ENCODE measurements around the gene DCAF15.
"Not testable (repeated sequence)": the region's sequence is repeated elsewhere in the genome, so short reads cannot be mapped to it uniquely, and the experiment has no call there.

DCAF15 gene

DNA sequence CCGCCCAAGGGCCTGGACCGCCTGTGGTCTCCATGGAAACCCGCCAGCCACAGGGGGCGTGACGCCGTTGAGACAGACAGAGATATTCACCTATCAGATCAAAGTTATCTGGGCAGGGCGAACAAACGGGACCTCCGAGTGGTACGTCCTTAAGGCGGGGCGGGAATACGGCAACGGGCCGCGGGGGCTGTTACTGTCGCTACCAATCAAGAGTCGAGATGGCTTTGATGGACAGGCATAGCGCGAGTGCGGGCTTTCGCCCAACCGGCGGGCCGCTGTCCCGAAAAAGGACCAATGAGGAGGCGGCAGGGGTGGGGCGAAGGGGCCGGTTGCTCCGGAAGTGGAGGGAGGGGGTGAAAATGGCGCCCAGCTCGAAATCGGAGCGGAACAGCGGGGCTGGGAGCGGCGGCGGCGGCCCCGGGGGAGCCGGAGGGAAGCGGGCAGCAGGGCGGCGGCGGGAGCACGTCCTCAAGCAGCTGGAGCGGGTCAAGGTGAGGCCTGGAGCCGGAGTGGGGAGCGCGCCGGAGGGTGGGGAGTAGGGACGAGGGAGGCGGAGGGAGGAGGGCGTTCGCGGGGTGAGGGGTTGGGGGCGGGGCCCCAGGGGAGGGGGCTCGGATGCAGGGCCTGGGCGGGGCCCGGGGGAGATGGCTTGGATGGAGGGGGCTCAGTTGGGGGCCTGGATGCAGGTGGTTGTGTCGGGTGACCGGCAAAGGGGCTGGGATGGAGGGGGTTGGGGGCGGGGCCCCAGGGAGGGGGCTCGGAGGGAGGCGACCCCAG lies at the start of gene DCAF15:
DCAF15 (plus strand) TSS at position 356 of the 777 bp plus-strand sequence; CDS start at position 360, 4 bp downstream.
- DNase-seq, result peak; percentile 98

GRCh38 chr19:13902993-13903555 lies 49.2 kb upstream of the DCAF15 start:
- peak in 1 of 2 experiments; percentile 8 for DNase-seq

- peak; percentile 68 to 72 for DNase-seq
Observed at GRCh38 chr19:13905634-13906520, 46.4 kb upstream of the DCAF15 start, which contains the start of the genes BRME1 and CC2D1A. TSS of gene BRME1 (minus strand) at chr19:13906117. CDS start at chr19:13904892, 1,225 bp downstream. TSS of gene CC2D1A (plus strand) at chr19:13906201. CDS start at chr19:13906442, 241 bp downstream.

- no peak for DNase-seq
Observed at GRCh38 chr19:13906521-13906904, 45.8 kb upstream of the DCAF15 start.

- DNase-seq, result no peak
Observed at GRCh38 chr19:13906910-13907309, 45.4 kb upstream of the DCAF15 start.

GRCh38 chr19:13908674-13909073 lies 43.6 kb upstream of the DCAF15 start:
- DNase-seq, result no peak

DNA sequence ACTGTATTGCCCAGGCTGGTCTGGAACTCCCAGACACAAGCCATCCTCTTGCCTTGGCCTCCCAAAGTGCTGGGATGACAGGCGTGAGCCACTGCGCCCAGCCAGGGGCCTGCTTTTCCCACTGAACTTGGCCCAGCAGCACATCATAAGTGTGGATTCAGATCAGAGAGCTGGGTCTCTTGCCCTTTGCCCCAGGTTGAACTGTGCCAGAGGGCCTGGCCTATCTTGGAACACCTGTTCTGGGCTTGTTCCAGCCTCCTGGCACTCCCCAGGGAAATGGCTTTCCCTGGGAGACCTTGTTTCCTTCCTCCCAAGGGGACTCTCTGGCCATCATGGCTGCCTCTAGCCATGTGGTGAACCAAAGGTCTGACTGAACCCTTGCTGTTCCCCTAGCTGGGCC lies 42.9 kb upstream of the DCAF15 start:
- DNase-seq, result no peak

- DNase-seq, result no peak
Observed at GRCh38 chr19:13913352-13913751, 39.0 kb upstream of the DCAF15 start.

DNA sequence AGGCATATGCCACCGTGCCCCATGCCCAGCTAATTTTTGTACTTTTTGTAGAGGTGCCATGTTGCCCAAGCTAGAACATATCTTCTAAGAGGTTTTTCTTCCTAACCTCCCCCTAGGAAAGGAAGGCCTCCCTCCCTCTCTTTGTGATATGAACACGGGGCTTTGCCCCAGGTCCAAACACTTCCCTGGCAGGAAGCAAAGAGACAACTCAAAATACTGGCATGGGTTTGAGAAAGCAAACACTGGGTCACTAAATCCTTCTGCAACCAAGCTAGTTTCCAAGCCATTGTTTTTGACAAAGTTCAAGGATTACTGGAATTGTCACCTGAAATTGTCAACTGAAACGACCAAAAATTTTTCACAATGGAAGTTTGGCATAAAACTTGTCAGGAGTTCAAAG lies 37.5 kb upstream of the DCAF15 start:
- no peak for DNase-seq

DNA sequence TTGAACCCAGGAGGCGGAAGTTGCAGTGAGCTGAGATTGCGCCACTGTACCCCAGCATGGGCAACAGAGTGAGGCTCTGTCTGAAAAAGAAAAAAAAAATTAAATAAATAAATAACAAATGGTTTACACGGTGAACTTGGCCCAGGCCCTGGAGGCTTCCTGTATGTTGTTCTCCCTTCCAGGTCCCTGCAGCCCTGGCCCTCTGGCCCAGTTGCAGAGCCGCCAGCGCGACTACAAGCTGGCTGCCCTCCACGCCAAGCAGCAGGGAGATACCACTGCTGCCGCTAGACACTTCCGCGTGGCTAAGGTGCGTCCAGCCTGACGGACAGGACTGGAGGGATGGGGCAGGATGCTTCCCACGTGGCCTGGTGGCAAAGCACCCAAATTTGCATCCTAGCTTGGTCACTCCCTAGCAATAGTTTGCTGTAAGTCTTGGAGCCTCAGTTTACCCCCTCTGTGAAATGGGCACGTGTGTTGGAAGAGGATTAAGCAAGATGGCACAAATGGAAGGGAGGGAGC lies 34.4 kb upstream of the DCAF15 start:
- DNase-seq, result no peak

DNA sequence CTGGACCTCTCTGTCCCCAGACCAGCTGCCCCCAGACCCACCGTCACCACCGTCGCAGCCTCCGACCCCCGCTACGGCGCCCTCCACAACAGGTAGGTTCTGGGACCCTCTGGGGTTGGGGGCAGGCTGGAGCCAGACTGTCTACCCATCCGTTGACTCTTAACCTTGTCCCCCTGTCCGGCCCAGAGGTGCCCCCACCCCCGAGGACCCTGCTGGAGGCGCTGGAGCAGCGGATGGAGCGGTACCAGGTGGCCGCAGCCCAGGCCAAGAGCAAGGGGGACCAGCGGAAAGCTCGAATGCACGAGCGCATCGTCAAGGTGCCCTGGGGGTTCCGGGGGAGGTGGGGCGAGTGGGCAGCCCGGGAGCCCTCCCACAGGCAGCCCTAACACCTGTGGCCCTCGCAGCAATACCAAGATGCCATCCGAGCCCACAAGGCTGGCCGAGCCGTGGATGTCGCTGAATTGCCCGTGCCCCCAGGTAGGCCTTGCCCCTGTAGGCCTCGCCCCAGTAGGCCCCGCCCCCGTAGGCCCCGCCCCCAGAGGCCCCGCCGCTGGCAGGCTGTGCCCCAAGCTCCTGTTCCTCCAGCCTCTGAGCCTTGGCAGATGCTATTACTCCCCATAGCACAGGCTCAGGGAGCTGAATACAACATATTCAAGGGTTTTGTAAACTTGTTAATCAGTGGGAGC lies 33.4 kb upstream of the DCAF15 start:
- no peak for DNase-seq

GRCh38 chr19:13920524-13920923 lies 31.8 kb upstream of the DCAF15 start:
- DNase-seq, result no peak

- DNase-seq, result peak; percentile 26 to 27
Observed at GRCh38 chr19:13920940-13921747, 31.2 kb upstream of the DCAF15 start.

GRCh38 chr19:13922118-13922517 lies 30.2 kb upstream of the DCAF15 start:
- DNase-seq, result not testable (repeated sequence)

DNA sequence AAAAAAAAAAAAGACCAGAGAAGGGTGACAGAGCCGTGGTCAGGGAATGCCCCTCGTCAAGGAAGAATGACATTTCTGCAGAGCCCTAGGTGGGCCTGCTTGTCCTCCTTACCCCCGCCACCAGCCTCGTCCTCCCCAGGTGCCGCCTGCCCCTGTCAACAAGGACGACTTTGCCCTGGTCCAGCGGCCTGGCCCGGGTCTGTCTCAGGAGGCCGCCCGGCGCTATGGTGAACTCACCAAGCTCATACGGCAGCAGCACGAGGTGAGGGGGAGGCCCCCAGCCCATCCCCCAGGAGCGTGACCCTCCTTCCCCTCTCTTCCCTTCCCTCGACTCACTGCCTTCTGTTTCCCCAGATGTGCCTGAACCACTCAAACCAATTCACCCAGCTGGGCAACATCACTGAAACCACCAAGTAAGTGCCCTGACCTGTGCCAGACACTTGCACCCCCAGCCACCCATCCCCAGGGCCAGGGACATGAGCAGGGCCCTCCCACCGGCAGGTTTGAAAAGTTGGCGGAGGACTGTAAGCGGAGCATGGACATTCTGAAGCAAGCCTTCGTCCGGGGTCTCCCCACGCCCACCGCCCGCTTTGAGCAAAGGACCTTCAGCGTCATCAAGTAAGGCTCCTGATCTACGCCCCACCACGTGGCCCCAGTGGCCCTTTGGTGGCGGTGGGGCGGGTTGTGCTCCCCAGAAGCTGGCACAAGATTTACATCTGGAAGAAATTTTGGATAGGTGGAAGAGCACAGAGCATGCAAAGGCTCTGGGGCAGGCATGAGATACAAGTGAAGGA lies 28.9 kb upstream of the DCAF15 start:
- no peak for DNase-seq

GRCh38 chr19:13926010-13926409 lies 26.3 kb upstream of the DCAF15 start:
- DNase-seq, result no peak

- no peak for DNase-seq
Observed at GRCh38 chr19:13926715-13927114, 25.6 kb upstream of the DCAF15 start.

DNA sequence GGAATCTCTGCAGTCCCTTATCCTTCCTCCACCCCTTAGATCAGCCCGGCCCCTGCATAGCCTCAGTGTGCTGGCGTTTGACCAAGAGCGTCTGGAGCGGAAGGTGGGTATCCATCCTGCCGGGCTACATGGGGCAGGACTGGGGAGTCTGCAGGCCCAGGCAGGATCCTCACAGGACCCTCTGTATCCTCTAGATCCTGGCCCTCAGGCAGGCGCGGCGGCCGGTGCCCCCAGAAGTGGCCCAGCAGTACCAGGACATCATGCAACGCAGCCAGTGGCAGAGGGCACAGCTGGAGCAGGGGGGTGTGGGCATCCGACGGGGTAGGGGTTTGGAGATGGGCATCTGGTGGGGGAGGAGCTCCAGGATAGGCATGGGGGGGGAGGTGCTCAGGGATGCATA lies 23.0 kb upstream of the DCAF15 start:
- DNase-seq, result no peak

DNA sequence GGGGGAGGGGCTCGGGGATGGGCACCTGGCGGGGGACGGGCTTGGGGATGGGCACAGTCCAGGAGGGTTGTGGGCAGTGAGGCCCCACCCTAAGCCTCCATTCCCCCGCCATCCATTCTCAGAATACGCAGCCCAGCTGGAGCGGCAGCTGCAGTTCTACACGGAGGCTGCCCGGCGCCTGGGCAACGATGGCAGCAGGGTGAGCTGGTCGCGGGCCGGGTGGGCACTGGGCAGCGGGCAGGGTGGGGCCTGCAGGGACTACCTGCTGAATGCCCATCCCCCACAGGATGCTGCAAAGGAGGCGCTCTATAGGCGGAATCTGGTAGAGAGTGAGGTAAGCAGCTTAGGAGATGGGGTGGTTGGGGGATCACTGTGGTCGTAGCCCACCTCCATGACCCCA lies 22.4 kb upstream of the DCAF15 start:
- no peak for DNase-seq

DNA sequence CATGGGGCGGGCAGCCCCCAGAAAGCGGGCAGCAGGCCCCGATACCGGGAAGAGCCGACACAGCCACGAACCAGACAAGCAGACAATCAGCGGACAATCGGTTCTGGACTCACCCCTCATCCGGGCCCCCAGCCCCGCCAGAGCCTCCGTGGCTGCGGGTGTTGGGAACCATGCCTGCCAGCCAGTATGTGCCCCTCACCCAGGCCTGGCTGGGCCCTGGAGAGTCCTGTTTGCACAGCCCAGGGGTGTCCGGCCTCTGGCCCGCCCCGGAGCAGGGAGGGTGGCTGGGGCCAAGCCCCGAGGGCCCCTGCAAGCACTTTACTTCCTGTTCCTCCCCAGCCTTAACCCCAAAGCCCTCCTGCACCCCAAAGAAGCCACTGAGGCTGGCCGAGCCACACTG lies 21.9 kb upstream of the DCAF15 start:
- no peak for DNase-seq
